Neural cell (in vitro differentiated cells): ENCODE measurements around the gene RAB11FIP2. TPM values are rescaled to one million over a fixed set of nuclear protein-coding genes. Genes with fewer than 3 reads are reported as not detected.
A peak's percentile ranks its signal among the peaks of the same experiment; 100 is the strongest.

Source experiments
- H2AFZ ChIP-seq: fragments of 200-600, 300-800 bp; sonication (generic), shearing (Covaris generic); 2 replicates; pipeline ENCODE4 v1.6.0; 2014; ENCODE audit warnings: low read depth, mild to moderate bottlenecking, antibody characterized with exemption, low read length, moderate library complexity
- H3F3A ChIP-seq: fragments of 200-600 bp; shearing (Covaris generic); 2 replicates; pipeline ENCODE4 v1.6.1; 2016; ENCODE audit warnings: mild to moderate bottlenecking, moderate library complexity, mixed read lengths, antibody characterized with exemption, low read length; ENCODE audit not compliant: insufficient read depth, poor library complexity, severe bottlenecking
- H3K27ac ChIP-seq: fragments of 200-600, 300-800 bp; sonication (generic), shearing (Covaris generic); 2 replicates; pipeline ENCODE4 v1.5.1; 2014; ENCODE audit warnings: mild to moderate bottlenecking, low read length, moderate library complexity
- H3K27me3 ChIP-seq: fragments of 300-800, 200-600 bp; sonication (generic), shearing (Covaris generic); 2 replicates; pipeline ENCODE4 v1.6.0; 2014; ENCODE audit warnings: mild to moderate bottlenecking, low read depth, low read length, moderate library complexity; ENCODE audit not compliant: insufficient read depth
- H3K36me3 ChIP-seq: fragments of 300-800, 200-600 bp; sonication (generic), shearing (Covaris generic); 2 replicates; pipeline ENCODE4 v1.5.1; 2014; ENCODE audit warnings: mild to moderate bottlenecking, antibody characterized with exemption, low read length, moderate library complexity; ENCODE audit not compliant: insufficient read depth
- H3K4me2 ChIP-seq: fragments of 300-800, 200-600 bp; sonication (generic), shearing (Covaris generic); 2 replicates; pipeline ENCODE4 v1.6.0; 2014; ENCODE audit warnings: mild to moderate bottlenecking, low read length
- H3K4me3 ChIP-seq: fragments of 300-800, 200-600 bp; sonication (generic), shearing (Covaris generic); 2 replicates; pipeline ENCODE4 v1.5.1; 2014; ENCODE audit warnings: mild to moderate bottlenecking, low read length, moderate library complexity
- H3K79me2 ChIP-seq: fragments of 200-600 bp; shearing (Covaris generic); replicated peaks from 2 replicates; pipeline ENCODE4 v1.6.0; 2014; ENCODE audit warnings: mild to moderate bottlenecking, low read length, moderate library complexity; ENCODE audit not compliant: insufficient read depth
- H3K9ac ChIP-seq: fragments of 300-800, 200-600 bp; sonication (generic), shearing (Covaris generic); 2 replicates; pipeline ENCODE4 v1.6.1; 2016; ENCODE audit warnings: mild to moderate bottlenecking, low read length, mixed read lengths
- H3K9me2 ChIP-seq: fragments of 200-600 bp; shearing (Covaris generic); 2 replicates; pipeline ENCODE4 v1.6.1; 2016; ENCODE audit warnings: mild to moderate bottlenecking, low read length, mixed read lengths; ENCODE audit not compliant: insufficient read depth
- H3K9me3 ChIP-seq: fragments of 200-600, 300-800 bp; sonication (generic), shearing (Covaris generic); 2 replicates; pipeline ENCODE4 v1.6.1; 2016; ENCODE audit warnings: mild to moderate bottlenecking, mixed run types, low read length, moderate library complexity, mixed read lengths
- H4K20me1 ChIP-seq: fragments of 200-600 bp; shearing (Covaris generic); 2 replicates; pipeline ENCODE4 v1.6.1; 2016; ENCODE audit warnings: mild to moderate bottlenecking, mixed run types; ENCODE audit not compliant: insufficient read depth
- EP300 ChIP-seq: fragments of 450-650 bp; conservative IDR thresholded peaks from 2 replicates; pipeline ENCODE4 v1.6.1; 2014; ENCODE audit warnings: antibody characterized with exemption, mild to moderate bottlenecking, moderate library complexity; ENCODE audit not compliant: poor library complexity, severe bottlenecking
- EZH2 ChIP-seq: fragments of 200-600, 300-800 bp; shearing (Covaris generic), sonication (generic); IDR thresholded peaks from 2 replicates; pipeline ENCODE4 v1.6.1; 2014; ENCODE audit warnings: antibody characterized with exemption, low read length, borderline replicate concordance, mild to moderate bottlenecking; ENCODE audit not compliant: insufficient read depth, poor library complexity, severe bottlenecking
- MXI1 ChIP-seq: fragments of 450-650 bp; conservative IDR thresholded peaks from 2 replicates; pipeline ENCODE4 v1.6.1; 2014; ENCODE audit warnings: antibody characterized with exemption, mild to moderate bottlenecking; ENCODE audit not compliant: poor library complexity, severe bottlenecking
- POLR2AphosphoS5 ChIP-seq: IDR thresholded peaks from 2 replicates; pipeline ENCODE4 v1.6.1; 2012
- RAD21 ChIP-seq: fragments of 450-650 bp; conservative IDR thresholded peaks from 2 replicates; pipeline ENCODE4 v1.6.1; 2014; ENCODE audit warnings: antibody characterized with exemption, mild to moderate bottlenecking, moderate library complexity
- REST ChIP-seq: IDR thresholded peaks from 2 replicates; pipeline ENCODE4 v1.6.1; 2012; ENCODE audit warnings: borderline replicate concordance
- SMC3 ChIP-seq: fragments of 450-650 bp; conservative IDR thresholded peaks from 2 replicates; pipeline ENCODE4 v1.6.1; 2014; ENCODE audit warnings: antibody characterized with exemption, mild to moderate bottlenecking, moderate library complexity; ENCODE audit not compliant: poor library complexity
- TAF1 ChIP-seq: IDR thresholded peaks from 2 replicates; pipeline ENCODE4 v1.6.1; 2012; ENCODE audit warnings: low read depth
- polyA plus RNA-seq: library from polyadenylated mRNA; depleted of rRNA; stranded (reverse); fragments of >200 nt; gene quantifications from 2 replicates; pipeline ENCODE4 v1.2.3, GENCODE V29; 2014
- TF ChIP-seq, protein P1 (sequence below): fragments of 450-650 bp; IDR thresholded peaks from 2 replicates; pipeline ENCODE4 v1.5.1; 2014; ENCODE audit warnings: antibody characterized with exemption, mild to moderate bottlenecking, moderate library complexity; ENCODE audit not compliant: poor library complexity, severe bottlenecking

Gene RAB11FIP2
- polyA plus RNA-seq, 1 donor from 2014 or later: 26.3 TPM

GRCh38 chr10:117960345-117960935 is 86.3 kb downstream of the RAB11FIP2 start:
- Histone ChIP-seq H3K4me2 (no peak overlapping the region), H3K79me2 (no peaks in the 10 kb centered on the region), H3K9me2 (no peaks in the 10 kb centered on the region), H3K27me3 (peaks cover 3% of the 10 kb centered on the region), H3K36me3 (no peaks in the 10 kb centered on the region), H3K27ac (no peak overlapping the region), H3K9ac (no peak overlapping the region), H3F3A (no peaks in the 10 kb centered on the region), H4K20me1 (no peaks in the 10 kb centered on the region), H2AFZ (no peak overlapping the region), H3K4me3 (no peak overlapping the region), H3K9me3 (no peaks in the 10 kb centered on the region)
- TF ChIP-seq MXI1 (no peak), TAF1 (no peak), REST (no peak)
- TF ChIP-seq, protein P1, sequence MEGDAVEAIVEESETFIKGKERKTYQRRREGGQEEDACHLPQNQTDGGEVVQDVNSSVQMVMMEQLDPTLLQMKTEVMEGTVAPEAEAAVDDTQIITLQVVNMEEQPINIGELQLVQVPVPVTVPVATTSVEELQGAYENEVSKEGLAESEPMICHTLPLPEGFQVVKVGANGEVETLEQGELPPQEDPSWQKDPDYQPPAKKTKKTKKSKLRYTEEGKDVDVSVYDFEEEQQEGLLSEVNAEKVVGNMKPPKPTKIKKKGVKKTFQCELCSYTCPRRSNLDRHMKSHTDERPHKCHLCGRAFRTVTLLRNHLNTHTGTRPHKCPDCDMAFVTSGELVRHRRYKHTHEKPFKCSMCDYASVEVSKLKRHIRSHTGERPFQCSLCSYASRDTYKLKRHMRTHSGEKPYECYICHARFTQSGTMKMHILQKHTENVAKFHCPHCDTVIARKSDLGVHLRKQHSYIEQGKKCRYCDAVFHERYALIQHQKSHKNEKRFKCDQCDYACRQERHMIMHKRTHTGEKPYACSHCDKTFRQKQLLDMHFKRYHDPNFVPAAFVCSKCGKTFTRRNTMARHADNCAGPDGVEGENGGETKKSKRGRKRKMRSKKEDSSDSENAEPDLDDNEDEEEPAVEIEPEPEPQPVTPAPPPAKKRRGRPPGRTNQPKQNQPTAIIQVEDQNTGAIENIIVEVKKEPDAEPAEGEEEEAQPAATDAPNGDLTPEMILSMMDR: no peak

- Histone ChIP-seq H3K9ac (no peak overlapping the region), H3K36me3 (no peaks in the 10 kb centered on the region), H3F3A (no peaks in the 10 kb centered on the region), H3K4me3 (no peak overlapping the region), H3K27me3 (no peaks in the 10 kb centered on the region), H4K20me1 (no peaks in the 10 kb centered on the region), H3K4me2 (no peak overlapping the region), H3K9me3 (no peaks in the 10 kb centered on the region), H3K9me2 (no peaks in the 10 kb centered on the region), H2AFZ (no peak overlapping the region), H3K79me2 (no peaks in the 10 kb centered on the region), H3K27ac (no peak overlapping the region)
- no peak for TF ChIP-seq RAD21
- TF ChIP-seq TAF1: no peak
- peak; percentile 90 for TF ChIP-seq EP300
- peak; percentile 15 for TF ChIP-seq POLR2AphosphoS5
Observed at GRCh38 chr10:117956972-117957371, 89.8 kb downstream of the RAB11FIP2 start.

DNA sequence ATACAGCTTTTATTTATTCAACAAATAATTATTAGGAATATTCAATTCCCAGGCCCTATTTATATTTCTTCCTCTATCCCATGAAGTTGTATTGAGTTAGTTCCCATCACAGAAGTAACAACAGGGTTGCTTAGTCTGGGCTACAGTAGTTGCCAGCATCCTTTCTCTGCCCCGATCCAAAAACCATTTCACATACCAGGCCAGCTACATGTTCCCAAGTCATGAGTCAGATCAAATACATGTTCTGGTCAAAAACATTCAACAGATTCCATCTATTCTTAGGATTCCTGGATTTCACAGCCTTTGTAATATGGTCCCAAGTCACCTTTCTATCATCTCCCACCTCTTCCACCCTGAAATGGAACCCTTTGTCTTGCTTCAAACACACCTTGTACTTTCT is 91.6 kb downstream of the RAB11FIP2 start:
- H3K27me3 ChIP-seq: no peaks in the 10 kb centered on the region
- no peaks in the 10 kb centered on the region for H3F3A ChIP-seq
- no peaks in the 10 kb centered on the region for H3K36me3 ChIP-seq
- H3K27ac ChIP-seq: no peak overlapping the region
- H2AFZ ChIP-seq: no peak overlapping the region
- no peak overlapping the region for H3K4me2 ChIP-seq
- H3K4me3 ChIP-seq: no peak overlapping the region
- H3K9me3 ChIP-seq: no peaks in the 10 kb centered on the region
- H3K9ac ChIP-seq: no peak overlapping the region
- H3K9me2 ChIP-seq: no peaks in the 10 kb centered on the region
- TF ChIP-seq TAF1 (no peak), RAD21 (no peak), EP300 (no peak), REST (no peak), MXI1 (no peak), POLR2AphosphoS5 (no peak), EZH2 (no peak), SMC3 (no peak)
- TF ChIP-seq, protein P1: no peak
- no peaks in the 10 kb centered on the region for H4K20me1 ChIP-seq
- H3K79me2 ChIP-seq: no peaks in the 10 kb centered on the region
